IPS-11a (cell line): ENCODE data around the gene SIGLEC12.
"Not testable (repeated sequence)": the region's sequence is repeated elsewhere in the genome, so short reads cannot be mapped to it uniquely, and the experiment has no call there.

Experiments
- H3K4me3 ChIP-seq: one replicate; pipeline ENCODE4 v1.5.1; 2013; ENCODE audit warnings: low read depth, low read length, control low read depth

SIGLEC12 gene

GRCh38 chr19:51524666-51525264 lies 23.2 kb upstream of the SIGLEC12 start:
- no peak overlapping the region for H3K4me3 ChIP-seq

GRCh38 chr19:51521781-51522180 lies 20.2 kb upstream of the SIGLEC12 start:
- H3K4me3 ChIP-seq: no peak overlapping the region

DNA sequence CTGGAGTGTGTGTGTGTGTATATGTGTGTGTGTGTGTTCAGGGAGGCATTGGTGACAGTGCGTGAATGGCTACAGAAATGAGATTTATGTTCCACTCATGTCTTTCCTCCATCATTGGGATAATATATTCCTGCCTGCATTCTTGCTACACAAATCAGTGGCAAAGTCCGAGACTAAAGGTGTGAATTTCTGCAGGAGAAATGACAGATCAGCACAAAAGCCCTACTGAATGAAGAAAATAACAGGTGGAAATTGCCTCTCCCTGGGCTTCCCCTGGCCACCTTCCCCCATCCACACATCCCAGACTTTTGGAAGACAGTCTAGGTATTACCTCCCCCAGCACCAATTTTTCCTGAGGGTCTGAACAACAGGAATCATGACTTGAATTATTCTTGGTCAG lies 19.8 kb upstream of the SIGLEC12 start:
- H3K4me3 ChIP-seq: no peak overlapping the region

DNA sequence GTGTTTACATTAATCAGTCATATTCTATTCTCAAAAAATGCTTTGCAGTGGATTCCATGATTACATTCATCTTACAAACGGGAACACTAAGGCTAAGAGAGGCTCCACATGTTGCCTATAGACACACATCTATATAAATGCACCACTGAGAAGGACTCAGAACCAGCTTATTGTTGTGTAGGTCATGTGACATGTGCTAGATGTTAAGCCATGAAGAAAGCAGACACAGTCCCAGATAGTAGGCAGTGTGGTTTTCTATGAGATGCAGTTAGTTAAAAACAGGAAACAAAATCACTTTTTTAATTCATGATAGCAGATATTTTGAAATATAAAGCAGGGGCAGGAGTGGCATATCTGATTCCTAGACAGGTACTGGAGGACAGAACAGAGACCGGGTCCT lies 19.1 kb upstream of the SIGLEC12 start:
- H3K4me3 ChIP-seq: no peak overlapping the region

- H3K4me3 ChIP-seq: no peak overlapping the region
Observed at GRCh38 chr19:51514866-51515481, 13.4 kb upstream of the SIGLEC12 start.

GRCh38 chr19:51513968-51514367 lies 12.4 kb upstream of the SIGLEC12 start:
- no peak overlapping the region for H3K4me3 ChIP-seq

GRCh38 chr19:51511353-51511752 lies 9.8 kb upstream of the SIGLEC12 start:
- no peak overlapping the region for H3K4me3 ChIP-seq

DNA sequence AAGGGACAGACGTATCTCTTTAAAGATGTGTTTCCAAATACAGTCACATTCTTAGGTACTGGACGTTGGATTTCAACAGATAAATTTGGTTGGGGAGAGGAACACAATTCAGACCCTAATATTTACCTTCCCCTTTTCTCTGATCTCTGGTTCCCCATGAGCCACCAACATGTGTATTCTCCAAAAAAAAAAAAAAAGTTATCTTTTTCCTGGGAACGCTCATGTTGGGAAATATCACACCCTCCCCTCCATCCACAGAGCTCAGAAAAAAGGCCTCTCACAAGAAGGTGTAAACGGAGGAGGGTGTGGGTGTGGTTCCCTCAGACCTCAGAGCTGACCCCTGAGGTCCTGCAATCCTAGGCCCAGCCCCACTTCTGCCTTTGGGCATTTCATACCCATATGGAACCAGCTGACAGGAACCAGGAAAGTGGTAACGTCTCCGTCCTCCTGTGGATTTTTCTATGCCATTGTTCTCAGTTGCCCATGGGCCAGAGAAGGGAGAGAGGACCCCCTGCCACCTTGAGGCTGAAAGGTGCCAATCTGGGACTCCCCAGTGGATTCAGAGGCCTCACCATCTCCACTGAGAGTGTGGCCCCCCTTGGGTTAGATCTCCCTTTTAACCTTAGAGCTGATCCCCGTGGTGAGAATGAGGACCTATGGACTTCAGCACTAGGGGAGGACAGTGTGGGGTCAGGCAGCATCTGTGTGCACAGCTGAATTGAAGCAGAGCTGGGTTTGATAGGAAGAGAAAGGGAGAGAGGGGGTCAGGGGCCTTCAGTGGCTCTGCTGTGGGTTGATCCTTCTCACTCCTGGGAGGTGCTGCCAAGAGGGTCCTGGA lies 8.4 kb upstream of the SIGLEC12 start:
- no peak overlapping the region for H3K4me3 ChIP-seq

- no peak overlapping the region for H3K4me3 ChIP-seq
Observed at GRCh38 chr19:51508059-51508733, 6.6 kb upstream of the SIGLEC12 start.

- no peak overlapping the region for H3K4me3 ChIP-seq
Observed at GRCh38 chr19:51507640-51508058, 6.0 kb upstream of the SIGLEC12 start.

GRCh38 chr19:51507192-51507591 lies 5.6 kb upstream of the SIGLEC12 start:
- no peak overlapping the region for H3K4me3 ChIP-seq

DNA sequence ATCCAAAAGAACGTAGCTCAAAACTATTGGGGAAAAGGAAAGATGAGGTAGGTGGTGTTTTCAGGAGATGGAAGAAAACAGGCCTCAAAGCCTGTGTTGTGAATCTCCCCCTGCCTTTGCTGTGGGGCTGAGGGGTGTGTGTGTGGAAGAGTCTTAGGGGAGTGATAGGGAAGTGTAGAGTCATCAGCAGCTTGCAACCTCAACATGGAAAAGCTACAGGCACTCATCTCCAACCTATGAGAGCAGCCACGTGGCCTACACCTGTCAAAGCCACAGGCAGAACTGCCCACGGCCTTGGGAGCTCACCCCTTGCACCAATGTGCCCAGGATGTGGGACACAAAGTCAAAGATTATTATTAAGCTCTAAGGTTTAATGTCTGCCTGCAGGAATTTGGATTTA lies 4.3 kb upstream of the SIGLEC12 start:
- H3K4me3 ChIP-seq: no peak overlapping the region

GRCh38 chr19:51503896-51504295 lies 2.3 kb upstream of the SIGLEC12 start:
- H3K4me3 ChIP-seq: no peak overlapping the region

GRCh38 chr19:51503286-51503817 lies 1.8 kb upstream of the SIGLEC12 start:
- no peak overlapping the region for H3K4me3 ChIP-seq

DNA sequence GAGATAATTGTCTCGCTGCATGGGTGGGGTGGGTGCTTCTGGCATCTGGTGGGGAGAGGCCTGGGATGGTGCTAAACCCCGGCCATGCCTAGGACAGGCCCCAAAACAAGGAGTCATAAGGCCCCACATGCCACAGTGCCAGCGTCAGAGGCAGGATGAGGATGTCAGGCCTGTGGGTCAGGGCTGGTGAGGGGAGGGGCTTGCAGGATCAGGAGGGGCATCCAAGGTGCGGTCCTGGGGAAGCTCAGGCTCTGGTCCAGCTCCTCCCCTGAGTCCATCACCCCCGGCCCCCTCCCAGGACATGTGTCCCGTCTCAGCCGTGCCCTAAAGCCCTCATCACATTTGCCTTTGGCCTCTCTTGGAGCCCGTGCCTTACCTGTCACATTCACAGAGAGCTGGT lies 669 bp downstream of the SIGLEC12 start:
- H3K4me3 ChIP-seq: not testable (repeated sequence)

- H3K4me3 ChIP-seq: no peak overlapping the region
Observed at GRCh38 chr19:51497666-51498065, 3.9 kb downstream of the SIGLEC12 start.

GRCh38 chr19:51493776-51494175 lies 7.8 kb downstream of the SIGLEC12 start:
- H3K4me3 ChIP-seq: no peak overlapping the region

DNA sequence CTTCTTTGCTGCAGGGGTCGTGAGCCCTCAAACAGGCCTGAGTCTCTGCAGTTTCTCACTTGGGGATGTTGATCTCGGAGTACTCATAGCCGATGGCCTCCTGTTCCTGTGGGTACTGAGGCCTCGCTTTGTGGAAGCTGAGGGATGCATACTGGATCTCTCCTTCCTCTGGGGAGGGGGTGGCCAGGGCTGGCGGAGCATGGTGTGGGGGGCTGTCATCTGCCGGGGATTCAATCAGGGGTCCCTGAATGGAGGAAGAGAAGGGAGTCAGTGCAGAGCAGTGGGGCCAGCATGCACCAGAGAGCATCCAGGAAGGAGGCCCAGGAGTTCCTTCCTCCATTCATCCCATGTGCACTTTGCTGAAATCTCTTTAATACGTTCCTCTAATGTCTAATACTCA lies 10.0 kb downstream of the SIGLEC12 start:
- no peak overlapping the region for H3K4me3 ChIP-seq

- H3K4me3 ChIP-seq: no peak overlapping the region
Observed at GRCh38 chr19:51490676-51491075, 10.9 kb downstream of the SIGLEC12 start.

- H3K4me3 ChIP-seq: no peak overlapping the region
Observed at GRCh38 chr19:51489113-51489512, 12.5 kb downstream of the SIGLEC12 start.

- H3K4me3 ChIP-seq: no peak overlapping the region
Observed at GRCh38 chr19:51488491-51488890, 13.1 kb downstream of the SIGLEC12 start.
